Muscle of arm (tissue), 12 donors: ENCODE results near the gene SREBF2. TPM values are rescaled to one million over a fixed set of nuclear protein-coding genes. Genes with fewer than 3 reads are reported as not detected.
"Not testable (repeated sequence)": the region's sequence is repeated elsewhere in the genome, so short reads cannot be mapped to it uniquely, and the experiment has no call there.

Experiments used
- DNase-seq: peaks from one replicate; pipeline ENCODE4 v3.0.0-alpha.2; 2013
- polyA plus RNA-seq, 12 donors: library from polyadenylated mRNA; unstranded; fragments of 120-200 nt; gene quantifications; one replicate each; pipeline ENCODE4 v1.2.1, GENCODE V29; 2013; ENCODE audit not compliant: insufficient read length in 12 of 12

SREBF2 gene
- polyA plus RNA-seq, 12 donors = 68.0 to 110 (median 86.1) TPM; not detected in 1

DNA sequence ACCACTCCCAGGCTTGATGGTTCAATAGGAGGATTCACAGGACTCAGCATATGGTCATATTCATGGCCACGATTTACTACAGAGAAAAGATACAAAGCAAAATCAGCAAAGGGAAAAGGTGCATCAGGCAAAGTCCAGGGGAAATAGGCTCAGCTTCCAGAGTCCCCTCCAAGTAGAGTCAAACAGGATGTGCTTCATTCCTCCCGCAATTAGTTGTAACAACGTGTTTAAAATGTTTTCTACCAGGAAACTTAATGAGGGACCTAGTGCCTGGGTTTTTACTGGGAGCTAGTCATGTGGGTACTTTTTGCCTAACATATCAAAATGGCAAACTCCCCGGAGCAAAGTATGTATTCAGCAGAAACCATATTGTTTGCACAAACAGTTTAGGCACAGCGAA, 14.9 kb upstream of the SREBF2 start:
- DNase-seq = no peak

GRCh38 chr22:41818596-41818995, 14.3 kb upstream of the SREBF2 start:
- DNase-seq = no peak

DNA sequence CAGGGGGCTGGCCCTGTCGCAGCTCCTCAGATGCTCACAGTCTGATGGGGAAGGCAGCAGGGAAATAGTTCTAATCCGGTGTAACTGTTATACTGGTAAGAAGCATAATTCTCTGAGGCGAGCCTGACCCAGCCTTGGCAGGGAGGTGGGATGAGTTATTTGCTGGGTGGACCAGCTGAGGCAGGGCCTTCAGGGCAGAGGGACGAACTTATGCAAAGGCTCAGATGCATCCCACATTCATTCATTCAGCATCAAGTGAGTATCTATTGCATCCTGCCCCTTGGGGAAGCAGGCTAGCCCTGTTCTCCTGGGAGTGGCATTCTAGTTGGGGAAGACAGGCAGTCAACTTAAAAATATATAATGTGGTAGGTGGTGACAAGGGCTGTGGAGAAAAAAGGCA, 13.6 kb upstream of the SREBF2 start:
- DNase-seq = no peak

DNA sequence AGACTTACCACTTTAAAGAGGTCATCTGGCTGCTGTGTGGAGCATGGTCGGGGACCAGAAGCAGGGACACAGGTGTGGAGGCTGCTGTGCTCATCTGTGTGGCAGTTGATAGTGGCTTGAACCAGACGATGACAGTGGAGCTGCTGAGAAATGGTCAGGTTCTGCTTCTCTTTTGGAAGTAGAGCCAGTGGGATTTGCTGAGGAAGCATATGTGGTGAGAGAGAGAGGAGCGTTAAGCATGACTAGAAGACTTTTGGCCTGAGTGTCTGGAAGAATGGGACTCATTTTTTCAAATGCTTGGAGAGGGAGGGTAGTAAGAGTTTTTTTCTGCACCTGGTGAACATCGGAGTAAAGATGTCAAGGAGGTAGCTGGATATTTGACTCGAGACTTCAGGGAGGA, 12.5 kb upstream of the SREBF2 start:
- DNase-seq = no peak

- DNase-seq = no peak
These were observed 11.2 kb upstream of the SREBF2 start for GRCh38 chr22:41821471-41822316.

DNA sequence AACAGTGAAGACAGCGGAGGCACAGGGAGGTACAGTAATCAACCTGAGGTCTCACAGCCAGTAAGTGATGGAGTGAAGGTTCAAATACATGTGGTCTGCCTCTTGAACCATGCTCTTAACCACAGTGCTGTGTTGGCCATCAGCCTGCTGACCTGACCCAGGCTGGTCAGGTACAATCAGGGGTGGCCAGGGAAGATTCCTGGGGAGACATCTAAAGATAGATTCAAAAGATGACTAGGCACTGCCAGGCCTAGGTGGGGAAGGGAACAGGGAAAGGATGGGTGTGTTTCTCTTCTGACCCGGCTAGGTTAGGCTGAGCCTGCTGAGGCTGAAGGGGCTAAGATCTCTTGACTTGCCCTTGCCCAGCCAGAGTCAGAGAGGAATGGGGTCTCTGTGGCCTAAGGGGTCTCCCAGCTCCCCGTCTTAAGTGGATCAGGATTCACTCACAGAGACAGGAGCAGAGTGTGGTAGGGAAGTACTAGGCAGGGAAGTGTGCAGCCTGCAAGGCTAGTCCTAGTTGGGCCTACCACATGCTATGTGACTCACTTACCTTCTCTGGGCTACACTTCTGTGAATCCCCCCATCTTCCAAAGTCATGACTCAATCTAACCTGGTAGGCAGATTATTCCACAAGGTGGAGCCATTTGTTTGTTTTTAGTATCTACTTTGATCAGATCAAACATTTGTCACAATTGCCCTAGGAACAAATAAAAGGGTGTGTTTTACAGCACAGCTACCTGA, 10.4 kb upstream of the SREBF2 start:
- no peak for DNase-seq

GRCh38 chr22:41823797-41824196, 9.1 kb upstream of the SREBF2 start:
- DNase-seq = no peak

DNA sequence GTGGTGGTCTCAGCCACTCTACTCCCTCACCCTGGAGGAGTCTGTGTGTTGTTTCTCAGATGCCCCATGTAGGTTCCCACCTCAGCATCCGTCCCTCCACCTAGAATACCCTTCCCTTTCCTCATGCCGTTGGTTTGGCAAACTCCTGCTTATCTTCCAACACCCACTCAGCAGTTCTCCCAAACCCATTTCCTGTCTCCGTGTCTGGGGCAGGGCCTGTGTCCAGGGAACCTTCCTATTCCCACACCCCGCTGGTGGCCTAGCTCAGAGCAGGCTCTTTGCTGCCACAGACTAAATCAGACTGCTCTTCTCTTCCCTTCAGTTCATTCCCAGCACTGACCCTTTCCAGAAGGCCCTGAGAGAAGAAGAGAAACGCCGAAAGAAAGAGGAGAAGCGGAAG, 7.5 kb upstream of the SREBF2 start:
- no peak for DNase-seq

GRCh38 chr22:41826021-41826420, 6.9 kb upstream of the SREBF2 start:
- DNase-seq = no peak

- no peak for DNase-seq
These were observed 6.2 kb upstream of the SREBF2 start for GRCh38 chr22:41826430-41827383.

GRCh38 chr22:41827671-41828070, 5.2 kb upstream of the SREBF2 start:
- no peak for DNase-seq

DNA sequence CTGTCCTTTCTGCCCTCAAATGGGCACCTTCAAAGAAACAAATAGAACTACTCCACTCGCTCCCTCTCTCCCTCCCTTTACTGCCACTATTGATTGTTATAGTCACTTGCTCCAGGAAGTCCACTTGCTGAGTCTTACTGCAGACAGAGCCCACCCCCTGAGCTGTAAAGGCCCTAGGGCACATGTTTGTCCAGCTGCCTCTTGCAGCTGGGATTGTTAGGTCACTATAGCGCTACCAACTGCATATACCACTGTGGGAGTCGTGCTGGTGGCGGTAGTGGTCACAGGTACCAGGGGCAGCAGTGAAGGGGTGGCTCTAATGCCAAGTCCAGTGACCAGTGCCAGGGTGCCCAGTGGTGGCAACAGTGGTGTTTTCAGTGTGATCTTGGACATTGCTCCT, 4.4 kb upstream of the SREBF2 start:
- DNase-seq = no peak

GRCh38 chr22:41830174-41830573, 2.7 kb upstream of the SREBF2 start:
- no peak for DNase-seq

DNA sequence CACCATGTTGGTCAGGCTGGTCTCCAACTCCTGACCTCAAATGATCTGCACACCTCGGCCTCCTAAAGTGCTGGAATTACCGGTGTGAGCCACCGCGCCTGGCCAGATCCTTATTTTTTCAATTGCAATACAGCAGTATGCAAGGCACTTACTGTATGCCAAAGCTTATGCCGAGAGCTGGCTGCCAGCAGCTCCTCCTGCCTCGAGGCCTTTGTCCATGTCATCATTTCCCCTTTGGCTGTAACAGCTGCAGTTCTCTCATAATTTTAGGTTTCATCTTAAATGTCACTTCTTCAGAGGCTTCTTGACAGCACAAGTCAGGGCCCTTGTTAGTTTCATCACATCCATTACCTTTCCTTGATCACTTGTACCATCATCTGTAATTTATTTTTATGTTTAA, 1.5 kb upstream of the SREBF2 start:
- peak; percentile 31 for DNase-seq

GRCh38 chr22:41831828-41832552, 915 bp upstream of the SREBF2 start:
- no peak for DNase-seq

DNA sequence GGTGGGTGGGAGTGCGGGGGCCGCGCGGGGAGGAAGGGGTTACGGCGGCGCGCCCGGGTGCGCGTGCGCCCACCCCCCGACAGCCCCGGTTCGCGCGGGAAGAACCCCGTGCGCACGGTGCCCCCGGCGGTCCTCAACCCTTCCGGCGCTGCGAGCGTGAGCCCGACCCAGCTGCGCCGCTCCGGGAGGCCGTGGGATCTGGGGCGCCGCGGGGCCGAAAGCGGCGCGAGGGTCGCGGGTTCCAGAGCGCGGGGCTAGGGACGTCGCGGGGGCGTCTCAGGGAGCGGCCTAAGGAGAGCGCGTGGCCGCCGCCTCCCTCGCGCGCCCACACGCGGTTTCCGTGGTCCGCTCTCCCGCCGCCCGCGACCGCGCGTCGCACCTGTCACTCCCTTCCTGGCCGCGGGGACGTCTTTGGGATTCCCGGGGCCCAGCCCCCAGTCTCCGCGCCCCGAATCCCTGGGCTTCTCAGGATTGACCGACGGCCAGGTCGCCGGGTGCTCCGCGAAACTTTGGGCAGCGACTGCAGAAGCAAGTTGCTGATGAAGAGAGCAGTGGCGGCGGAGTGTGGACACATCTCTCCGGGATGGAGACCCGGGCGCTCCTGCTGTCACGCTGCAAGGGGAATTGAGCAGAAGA, 582 bp downstream of the SREBF2 start:
- peak; percentile 48 for DNase-seq

DNA sequence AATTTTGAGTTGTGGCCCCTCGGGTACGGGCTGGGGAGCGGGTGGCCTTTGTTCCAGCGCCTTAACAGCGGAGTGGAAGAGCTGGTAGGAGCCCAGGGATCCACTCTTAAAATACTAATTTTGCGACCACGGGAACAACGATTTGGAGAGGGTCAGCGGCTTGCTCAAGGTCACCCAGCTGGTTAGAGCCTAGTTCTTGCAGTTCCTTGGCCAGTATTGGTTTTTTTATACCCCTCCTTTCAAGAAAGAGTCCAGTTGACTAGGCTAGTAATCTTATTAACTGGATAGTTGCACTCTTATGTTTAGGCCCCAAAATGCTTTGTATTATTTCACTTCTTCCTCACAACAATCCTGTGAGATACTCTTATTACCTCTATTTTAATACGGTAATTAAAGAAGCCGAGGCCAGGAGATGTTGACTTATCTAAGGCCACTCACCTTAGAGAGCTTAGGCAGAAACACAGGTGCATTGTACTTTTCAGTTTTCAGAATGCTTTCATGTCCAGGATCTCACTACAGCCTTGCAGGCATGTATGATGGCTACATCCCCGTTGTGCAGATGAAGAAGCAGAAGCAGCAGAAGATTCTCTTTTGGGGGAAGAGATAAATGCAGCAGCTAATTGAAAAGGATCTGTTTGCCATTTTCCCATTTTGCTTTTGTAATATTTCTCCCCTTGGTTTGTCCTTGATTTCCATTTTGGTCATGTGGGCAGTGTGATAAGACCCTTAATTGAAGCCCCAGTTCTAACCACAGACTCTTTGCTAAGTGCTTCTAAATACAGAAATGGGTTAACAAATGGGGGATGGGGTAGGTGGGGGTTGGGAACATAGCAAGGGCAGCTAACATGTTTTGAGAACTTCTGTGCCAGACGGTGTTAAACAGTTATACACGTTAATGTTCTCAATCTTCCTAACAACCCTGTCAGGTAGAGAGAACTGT, 1.4 kb downstream of the SREBF2 start:
- DNase-seq = no peak

GRCh38 chr22:41835462-41835861, 2.6 kb downstream of the SREBF2 start:
- DNase-seq = not testable (repeated sequence)

DNA sequence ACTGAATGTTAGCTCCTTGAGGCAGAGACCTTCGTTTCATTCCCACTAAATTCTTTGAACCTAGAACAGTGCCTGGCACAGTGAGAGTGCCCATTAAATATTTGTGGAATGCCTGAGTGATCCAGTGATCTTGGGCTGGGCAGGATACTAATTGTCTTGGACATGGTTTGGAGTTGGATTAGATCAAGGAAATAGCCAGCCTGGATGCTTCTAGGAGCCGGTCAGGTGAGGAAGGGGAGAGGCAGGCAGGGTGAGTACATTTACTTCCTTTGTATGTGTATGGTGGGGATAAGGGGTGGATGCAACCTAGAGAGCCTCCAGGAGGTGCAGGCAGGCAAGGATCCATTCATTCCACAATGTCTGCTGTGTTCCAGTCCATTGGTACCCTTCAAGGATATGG, 3.6 kb downstream of the SREBF2 start:
- DNase-seq = no peak
